ENCODE results near the gene CDCP1.

The CDCP1 gene

DNA sequence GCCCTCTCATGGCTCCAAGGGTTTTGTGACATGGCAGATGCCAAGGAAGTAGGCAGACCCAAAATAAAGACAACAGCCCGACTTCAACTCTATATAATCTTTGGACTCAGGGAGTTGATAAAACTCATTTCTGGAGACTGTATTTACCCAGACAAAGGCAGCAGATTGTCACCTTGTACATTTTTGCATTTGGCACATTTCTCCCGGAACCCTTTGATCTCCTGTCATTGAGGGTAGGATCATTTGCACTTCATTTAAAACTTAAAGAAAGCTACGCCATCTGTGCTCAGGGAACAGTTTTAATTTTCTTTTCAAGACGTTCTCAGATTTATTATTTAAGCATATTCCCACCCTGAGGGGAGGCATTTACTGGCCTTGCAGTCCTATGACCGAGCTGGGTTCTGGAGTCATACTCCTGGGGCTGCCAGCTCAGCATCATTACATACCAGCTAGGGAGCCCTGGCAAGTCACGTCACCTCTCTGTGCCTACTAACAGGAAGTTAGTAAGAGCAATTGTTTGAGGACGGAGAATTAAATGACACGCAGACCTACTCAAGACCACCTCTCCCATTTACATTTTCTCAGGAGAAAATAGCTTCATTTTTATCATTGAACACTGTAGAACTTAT is 5.9 kb downstream of the CDCP1 start:
- intact Hi-C loops (cut with DNase I) = no loop called here
- DNase-seq = no peak

DNA sequence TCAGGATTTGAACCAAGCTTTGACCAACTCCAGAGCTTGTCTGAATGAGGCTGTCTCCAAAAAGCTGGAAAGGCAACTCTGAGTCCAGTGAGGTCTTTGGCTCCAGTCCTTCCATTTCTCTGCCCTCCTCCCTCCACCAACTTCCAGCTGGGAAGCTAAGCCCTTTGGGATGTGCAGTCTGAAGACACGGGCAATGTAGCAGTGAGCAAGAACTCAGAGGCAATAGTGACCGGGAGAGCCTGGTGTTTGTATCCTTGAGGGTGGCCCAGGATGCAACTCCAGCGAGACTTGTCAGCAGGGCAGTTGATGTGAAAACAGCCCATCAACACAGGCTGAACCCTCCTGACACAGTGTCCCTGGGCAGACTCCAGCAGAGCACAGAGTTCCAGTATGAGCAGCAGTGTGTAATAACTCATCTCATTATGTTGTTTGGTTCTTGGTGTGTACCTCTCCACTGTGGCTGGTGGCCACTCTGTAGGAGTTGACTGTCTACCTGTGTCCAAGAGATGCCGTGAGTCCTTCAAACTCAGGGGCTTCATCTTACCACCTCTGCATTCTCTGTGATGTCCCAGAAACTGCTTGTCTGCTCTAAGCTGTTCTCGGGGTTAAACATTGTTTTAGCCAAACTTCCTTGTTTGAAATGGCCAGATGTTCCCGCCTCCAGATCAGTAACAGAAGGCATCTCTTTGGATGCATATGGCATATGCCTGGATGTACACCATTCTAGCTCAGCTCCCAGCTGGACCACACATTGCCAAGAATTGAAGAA is 6.6 kb downstream of the CDCP1 start:
- intact Hi-C loops (cut with DNase I) = no loop called here
- DNase-seq = no peak

DNA sequence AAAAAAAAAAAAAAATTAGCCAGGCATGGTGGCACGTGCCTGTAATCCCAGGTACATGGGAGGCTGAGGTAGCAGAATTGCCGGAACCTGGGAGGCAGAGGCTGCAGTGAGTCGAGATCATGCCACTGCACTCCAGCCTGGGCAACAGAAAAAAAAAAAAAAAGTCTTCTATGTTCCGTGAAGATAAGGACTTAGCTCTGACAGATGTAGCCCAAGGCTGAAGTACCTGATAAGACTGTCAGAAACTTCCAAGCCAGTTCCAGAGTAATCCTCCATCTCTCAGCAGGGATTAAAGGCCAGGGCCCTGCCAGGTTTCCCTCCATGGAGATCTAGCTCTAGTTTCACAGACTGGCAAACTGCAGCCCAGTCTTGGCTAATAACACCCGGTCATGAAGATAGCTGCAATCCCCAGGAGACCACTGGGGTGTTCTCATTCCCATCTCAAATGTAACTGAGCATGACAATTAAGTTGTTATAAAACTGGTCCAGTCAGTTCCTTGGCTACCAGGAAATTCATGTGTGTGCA is 8.5 kb downstream of the CDCP1 start:
- no peak for DNase-seq
- intact Hi-C loops (cut with DNase I) = no loop called here

DNA sequence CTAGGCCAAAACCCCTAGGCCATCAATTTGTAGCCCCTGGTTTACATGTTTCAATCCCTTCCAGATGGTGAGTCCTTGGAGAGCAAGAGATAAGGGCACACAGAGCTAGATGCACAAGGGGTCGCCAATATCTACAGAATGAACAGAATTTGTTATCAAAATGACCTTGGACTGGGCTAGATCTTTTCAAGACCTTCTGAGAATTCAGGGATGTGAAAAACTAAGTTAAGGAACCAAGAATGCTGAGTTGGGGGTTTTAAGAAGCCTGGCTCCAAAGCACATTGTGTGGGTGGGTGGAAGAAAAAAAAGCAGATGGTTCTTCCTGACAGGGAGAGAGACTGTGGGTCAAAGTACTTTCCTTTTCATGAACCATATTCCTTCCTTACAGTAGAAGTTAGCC is 10.2 kb downstream of the CDCP1 start:
- peak in 1 of 10 donors; percentile 3 for DNase-seq

DNA sequence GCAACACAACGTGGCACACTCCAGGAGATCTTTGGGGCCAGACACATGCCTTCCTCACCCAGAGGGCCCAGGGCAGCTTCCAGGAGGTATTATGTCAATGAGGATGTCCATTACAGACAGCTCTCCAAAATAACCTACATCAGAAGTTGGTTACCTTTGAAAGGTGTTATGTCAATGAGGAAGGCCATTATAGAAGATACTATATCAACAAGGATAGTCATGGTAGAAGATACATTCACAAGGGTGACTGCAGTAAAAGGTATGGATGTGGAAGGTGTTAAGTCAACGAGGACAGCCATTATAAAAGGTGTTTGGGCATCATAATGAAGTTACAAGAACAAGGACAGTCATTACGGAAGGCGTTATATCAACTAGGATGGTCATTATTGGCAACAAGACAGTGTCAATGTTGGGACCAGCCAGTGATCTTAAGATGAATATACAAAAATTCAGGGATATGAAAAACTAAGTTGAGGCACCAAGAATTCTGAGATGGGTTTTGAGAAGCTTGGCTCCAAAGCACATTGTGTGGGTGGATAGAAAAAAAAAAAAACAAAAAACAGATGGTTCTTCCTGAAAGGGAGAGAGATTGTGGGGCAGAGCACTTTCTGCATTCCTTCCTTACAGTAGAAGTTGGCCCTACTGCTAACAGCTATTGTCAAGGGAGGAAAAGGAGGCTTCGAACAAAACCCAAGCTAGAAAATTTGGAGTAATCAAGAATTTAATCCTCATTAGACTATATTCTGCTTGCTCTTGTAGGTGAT is 11.2 kb downstream of the CDCP1 start:
- intact Hi-C loops (cut with DNase I) = no loop called here
- peak in 1 of 10 donors; percentile 15 for DNase-seq

More for the DNA sequence above, 10.2 kb downstream of the CDCP1 start:
- intact Hi-C loops (cut with DNase I) = no loop called here

DNA sequence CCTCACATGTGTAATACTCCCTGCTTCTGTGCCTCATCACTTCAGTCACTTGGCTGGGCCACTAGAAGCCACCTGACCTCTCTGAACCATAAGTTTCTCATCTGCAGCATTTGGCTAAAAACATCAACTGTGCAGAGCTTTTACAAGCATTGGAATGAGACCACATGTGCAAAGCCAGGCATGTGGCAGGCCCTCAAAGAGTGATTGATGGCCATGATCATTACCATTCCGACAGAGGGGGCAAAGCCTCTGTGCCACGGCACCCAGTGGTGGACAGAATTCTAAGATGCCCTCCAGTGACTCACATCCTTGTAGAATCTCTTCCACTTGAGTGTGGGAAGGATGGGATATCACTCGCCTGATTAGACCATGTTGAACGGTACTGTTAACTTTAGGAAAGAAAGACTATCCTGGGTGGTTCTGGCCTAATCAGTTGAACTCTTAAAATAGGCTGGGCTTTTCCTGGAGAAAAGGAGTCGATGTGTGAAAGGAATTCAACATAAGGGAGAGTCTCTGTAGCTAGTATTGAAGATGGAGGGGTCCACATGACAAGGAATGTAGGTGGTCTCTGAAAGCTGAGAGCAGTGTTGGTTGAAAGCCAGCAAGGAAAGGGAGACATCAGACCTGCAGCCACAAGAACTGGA is 13.5 kb downstream of the CDCP1 start:
- intact Hi-C loops (cut with DNase I) = no loop called here
- DNase-seq = no peak

DNA sequence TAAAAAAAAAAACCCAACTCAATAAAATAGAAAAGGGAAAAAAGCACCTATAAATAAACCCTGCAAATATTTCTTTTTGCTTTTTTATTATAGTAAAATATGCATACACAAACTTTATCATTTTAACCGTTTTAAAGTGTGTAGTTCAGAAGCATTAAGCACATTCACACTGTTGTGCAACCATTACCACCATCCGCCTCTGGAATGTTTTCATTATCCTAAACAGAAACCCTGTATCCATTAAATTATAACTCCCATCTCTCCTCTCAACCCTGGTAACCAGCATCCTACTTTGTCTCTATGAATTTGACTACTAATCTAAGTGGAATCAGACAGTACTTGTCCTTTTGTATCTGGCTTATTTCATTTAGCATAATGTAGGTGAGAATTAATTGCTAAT is 15.0 kb downstream of the CDCP1 start:
- no peak for DNase-seq
- intact Hi-C loops (cut with DNase I) = no loop called here

DNA sequence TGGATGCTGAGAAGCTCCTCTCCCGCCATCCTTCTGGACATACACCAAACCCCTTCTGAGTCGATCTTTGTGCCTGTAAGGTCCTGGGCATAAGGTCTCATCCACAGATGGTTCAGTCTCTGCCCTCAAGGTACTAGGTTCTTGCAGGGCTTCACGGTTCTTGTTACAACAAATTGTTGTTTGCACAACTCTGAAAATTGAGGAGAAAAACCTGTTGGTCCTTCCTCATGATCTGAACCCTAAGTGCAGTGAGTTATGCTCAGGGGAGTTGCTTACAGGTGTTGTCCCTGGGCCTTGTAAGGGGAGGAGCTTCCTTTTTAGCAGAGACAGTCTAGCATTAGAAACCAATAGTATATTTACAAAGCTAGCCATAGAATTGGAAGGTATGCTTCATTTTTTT is 15.7 kb downstream of the CDCP1 start:
- intact Hi-C loops (cut with DNase I) = no loop called here
- no peak for DNase-seq

DNA sequence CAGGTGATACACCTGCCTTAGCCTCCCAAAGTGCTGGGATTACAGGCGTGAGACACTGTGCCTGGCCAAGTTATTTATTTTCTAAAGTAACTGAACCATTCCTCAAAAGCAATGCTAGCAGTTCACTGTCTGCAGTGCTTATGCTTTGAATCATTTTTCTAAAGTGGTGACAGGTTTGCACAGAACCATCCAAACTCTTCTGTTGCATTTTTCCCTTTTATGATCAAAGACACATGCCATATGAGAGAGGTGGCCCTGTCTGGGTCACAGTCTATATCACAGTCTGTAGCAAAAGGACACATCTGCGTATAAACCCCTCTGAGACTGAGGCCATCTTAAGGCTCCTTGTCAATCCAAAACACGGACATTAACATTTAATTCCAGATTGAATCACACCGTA is 17.2 kb downstream of the CDCP1 start:
- no peak for DNase-seq
- intact Hi-C loops (cut with DNase I) = no loop called here

DNA sequence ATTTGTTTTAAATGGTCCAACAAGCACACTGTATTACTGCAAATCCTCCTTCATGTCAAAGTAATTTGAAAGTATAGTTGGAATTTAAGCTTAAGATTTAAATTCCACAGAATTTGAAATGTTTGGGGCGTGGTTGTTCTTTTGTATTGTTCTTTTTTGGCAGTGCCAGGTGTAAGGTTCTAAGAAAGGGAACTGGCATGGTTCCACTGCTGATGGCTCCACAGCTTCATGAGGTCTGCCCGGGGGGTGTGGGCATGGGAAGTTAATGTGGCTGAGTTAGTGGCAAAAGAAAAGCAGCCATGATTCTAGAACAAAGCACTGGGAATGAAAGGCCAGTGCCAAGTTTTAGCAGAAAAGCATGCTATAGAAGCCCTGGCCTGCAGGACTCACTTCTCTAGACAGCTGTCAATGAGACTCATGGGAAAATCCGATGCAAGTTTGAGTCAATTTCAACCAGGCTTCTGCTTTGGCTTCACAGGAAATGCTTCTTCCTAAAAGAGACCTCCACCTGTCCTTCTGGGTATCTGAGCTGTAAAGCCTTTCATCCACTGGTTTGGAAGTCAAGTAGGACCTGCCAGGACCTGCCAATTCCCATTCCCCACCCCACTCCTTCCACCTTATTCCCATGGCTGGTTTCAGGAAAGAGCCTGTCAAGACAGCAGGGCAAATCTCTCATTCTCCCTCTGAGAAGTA is 18.9 kb downstream of the CDCP1 start:
- intact Hi-C loops (cut with DNase I) = no loop called here
- no peak for DNase-seq

DNA sequence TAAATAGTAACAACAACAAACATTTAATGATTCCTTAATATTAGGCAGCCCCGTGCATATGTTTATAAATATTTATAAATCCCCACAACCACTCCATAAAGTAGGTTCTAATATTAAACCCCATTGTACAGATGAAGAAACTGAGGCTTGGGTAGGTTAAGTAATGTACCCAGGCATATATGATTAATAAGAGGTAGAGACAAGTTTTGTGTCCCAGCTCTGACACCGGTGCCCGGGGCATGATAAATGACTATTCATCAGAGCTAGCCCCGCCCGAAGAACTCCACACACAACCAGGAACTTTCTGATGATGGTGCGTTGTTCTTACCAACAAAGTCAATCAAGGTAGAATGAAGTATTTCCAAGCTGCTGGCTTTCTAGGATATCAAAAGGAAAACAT is 19.4 kb downstream of the CDCP1 start:
- intact Hi-C loops (cut with DNase I) = no loop called here
- no peak for DNase-seq

DNA sequence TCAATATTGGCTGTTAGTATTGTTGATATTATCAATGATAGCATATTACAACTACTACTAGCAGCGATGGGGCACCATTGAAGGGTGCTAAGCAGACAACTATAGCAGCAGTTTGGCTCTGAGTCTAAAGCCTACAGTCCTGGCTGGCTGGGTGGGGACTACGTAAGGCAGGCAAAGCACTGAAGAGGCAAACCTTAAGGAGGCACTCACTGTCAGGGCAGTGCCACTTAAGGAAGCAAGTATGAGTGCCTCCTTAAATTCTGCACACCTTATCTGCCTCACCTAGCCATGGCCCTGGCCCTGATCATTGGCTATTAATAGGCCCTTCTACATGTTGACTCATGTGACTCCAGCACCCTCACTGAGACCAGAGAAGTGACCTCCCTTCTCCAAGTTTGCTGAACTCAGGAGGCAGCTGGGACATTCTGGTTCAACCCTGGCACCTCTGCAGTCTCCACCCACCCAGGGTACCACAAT is 20.6 kb downstream of the CDCP1 start:
- intact Hi-C loops (cut with DNase I) = no loop called here

DNA sequence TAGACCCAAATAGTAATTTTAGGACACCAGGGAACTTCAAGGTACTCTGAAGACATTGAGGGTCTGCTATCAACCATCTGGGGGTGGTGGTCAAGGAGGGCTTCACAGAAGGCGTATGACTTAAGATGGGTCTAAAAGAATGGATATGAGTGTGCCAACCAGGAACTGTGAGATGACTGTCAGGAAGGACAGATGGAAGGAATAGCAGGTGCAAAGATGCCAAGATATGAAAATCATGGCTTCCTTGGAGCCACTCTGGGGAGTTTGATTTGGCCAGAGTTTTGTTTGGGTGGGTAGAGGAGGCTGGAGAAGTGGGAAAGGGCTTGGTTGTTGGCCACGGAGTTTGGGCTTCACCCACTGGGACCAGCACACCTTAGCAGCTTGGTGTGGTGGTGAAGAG is 21.2 kb downstream of the CDCP1 start:
- intact Hi-C loops (cut with DNase I) = no loop called here
- DNase-seq = no peak

More for the DNA sequence above, 20.6 kb downstream of the CDCP1 start:
- no peak for DNase-seq

DNA sequence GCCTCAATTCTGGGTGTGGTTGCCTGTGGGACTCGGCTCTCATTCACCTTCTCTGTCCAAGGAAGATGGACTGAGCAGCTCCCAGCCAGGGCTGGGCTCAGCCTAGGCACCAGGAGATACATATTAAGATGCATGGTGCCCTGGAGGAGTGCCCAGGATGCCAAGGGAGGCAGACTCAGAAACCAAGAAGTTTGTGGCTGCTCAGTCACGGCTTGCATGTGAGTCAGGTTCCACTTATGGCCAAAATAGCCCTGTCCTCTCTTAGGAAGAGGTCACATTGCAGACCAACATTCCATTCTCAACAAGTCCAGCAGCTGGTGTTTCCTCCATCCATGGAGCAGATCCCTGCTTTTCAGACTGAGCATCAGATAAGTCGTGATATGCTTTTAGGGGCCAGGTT is 21.8 kb downstream of the CDCP1 start:
- intact Hi-C loops (cut with DNase I) = no loop called here
- no peak for DNase-seq

DNA sequence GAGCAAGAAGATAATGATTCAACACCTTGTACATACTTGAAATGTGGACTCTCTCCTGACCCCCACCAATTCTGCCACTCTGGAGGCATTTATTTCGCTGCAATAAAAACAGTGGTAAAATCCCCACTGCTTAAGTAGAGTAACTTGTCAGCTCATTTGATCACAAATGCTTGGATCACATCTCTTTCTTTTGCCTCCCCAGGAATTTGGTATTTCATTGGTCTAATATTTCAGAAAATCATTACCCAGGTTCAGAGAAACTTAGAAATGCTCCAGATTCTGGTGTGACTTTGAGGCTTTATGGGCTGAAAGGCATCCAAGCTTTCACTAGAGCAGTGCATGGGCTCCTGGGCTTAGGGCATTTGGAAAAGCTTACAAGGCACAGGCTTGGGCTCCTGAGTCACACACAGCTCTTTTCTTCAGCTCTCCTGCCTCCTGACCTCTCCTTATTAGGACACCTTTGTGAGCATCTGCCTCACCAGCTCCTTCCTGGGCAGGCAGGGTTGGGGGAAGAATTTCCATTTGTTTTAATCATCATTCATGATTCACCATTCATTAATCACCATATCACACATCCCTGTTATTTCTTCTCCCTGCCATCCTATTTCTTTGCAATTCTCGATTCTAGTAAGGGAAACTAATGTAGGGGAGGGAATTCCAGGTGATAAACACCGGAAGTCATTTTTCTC is 22.5 kb downstream of the CDCP1 start:
- DNase-seq = no peak
- intact Hi-C loops (cut with DNase I) = no loop called here

DNA sequence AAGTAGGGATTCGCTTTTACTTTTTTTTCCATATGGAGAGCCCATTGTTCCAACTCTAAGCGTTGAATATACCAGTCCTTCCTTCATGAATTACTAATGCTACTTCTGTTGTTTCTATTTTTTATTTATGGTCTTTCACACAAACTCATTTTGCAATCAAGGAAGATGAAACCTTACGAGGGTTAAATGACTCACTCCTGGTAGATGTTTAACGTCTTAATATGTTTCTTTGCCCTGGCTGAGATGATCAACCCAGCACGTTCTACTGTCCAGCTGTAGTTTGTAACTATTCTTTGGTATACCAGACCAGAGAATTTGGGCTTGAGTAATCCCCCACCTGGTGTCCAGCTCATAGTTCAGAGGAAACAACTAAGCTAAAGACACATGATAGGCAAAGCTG is 23.1 kb downstream of the CDCP1 start:
- intact Hi-C loops (cut with DNase I) = no loop called here
- no peak for DNase-seq

DNA sequence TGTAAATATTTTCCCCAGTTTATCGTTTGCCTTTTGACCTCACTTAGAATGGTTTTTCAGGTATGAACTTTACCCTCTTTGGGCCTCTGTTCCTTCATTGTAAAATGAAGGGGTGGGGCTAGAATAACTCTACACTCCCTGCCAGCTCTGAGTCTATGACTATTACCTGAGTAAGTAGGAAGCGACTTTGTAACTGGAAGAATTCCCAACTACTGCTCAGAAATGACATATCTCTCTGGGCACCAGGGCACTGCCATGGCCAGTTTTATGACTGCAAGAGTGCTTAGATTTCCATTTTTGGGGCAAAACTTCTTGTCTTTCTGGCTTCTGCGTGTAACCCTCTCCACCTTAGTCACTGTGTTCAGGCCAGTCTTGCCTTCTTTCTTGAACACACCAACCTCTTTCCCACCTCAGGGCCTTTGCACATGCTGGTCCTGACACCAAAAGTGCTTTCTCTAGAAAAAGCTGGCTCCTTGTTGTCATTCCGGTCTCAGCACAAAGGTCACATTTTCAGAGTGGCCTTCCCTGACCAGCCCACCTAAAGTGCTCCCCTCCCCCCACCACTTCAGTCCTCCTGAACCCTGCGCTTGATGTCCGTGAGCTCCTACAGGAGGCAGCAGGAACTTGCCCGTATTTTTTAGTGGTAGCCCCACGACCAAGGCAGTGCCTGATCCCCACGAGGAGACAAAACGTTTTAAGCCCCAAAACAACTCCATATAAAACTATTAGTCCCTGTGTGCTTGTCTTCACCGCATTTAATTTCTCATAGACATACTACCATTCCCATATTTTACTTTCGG is 25.6 kb downstream of the CDCP1 start:
- intact Hi-C loops (cut with DNase I) = no loop called here
- no peak for DNase-seq

DNA sequence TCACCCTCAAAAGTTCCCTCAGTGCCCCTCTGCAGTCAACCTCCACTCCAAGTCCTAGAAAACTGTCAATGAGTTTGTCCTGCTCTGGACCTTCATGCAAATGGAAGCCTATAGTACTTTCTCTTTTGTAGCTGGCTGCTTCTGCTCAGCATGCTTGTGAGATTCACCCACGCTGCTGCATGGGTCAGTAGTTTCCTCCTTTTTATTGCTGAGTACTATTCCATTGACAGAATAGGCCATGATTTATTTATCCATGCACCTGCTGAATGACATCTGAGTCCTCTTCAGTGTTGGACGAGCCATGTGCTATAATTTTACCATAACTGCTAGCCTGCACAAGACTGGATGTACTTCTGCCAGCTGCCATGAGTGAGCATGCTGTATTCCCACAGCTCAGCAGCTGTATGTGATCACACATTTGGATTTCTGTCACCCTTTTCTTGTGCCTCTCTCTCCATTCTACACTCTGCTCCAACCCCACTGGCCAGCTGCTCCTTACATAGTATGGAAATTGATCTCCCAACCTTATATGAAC is 26.3 kb downstream of the CDCP1 start:
- intact Hi-C loops (cut with DNase I) = no loop called here
- DNase-seq = no peak

DNA sequence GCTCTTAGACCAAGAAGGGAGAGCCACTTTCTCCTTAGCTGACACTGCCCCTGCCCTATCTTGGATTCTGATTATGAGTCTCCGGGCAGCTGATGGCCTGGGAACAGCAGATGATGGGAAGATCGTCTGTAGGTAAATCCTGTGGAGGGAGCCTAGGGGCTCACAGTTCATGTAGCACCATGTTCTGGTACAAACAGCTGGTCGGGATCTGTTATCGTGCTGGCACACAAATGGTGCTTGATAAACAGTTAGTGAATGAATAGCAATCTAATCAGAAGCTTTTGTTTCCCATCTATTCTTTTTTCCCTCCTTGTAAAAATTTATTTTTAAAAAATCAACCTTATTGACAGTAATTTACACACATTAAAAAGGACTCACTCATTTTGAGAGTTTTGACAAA is 26.8 kb downstream of the CDCP1 start:
- intact Hi-C loops (cut with DNase I) = no loop called here
- DNase-seq = no peak
